Activated naive CD8-positive, alpha-beta T cell (primary cell): ENCODE measurements around the gene PRELP.
"Not testable (repeated sequence)": the region's sequence is repeated elsewhere in the genome, so short reads cannot be mapped to it uniquely, and the experiment has no call there.

Experiments used
- H3K27ac Mint-ChIP-seq: one replicate; pipeline ENCODE4 v1.8.0; 2021; ENCODE audit warnings: mixed read lengths
- H3K27me3 Mint-ChIP-seq: one replicate; pipeline ENCODE4 v1.8.0; 2021; ENCODE audit warnings: mixed read lengths
- H3K36me3 Mint-ChIP-seq: one replicate; pipeline ENCODE4 v1.8.0; 2021; ENCODE audit warnings: mixed read lengths
- H3K4me1 Mint-ChIP-seq: one replicate; pipeline ENCODE4 v1.8.0; 2021; ENCODE audit warnings: low read depth, mixed read lengths
- H3K4me3 Mint-ChIP-seq: one replicate; pipeline ENCODE4 v1.8.0; 2021; ENCODE audit warnings: mild to moderate bottlenecking, mixed read lengths
- H3K9me3 Mint-ChIP-seq: one replicate; pipeline ENCODE4 v1.8.0; 2021; ENCODE audit warnings: low read depth, mixed read lengths

Gene PRELP

GRCh38 chr1:203475012-203475981, at the start of gene PRELP:
Gene PRELP, plus strand, starts transcription at chr1:203475806. Its CDS starts 7,379 bp downstream, at chr1:203483185.
- H3K27ac Mint-ChIP-seq, result no peak within 1 kb of the TSS
- no peak within 1 kb of the TSS for H3K4me3 Mint-ChIP-seq
- H3K9me3 Mint-ChIP-seq, result no peaks in the 10 kb centered on the region
- H3K27me3 Mint-ChIP-seq, result peaks cover 8% of the 10 kb centered on the region
- H3K4me1 Mint-ChIP-seq, result no peaks in the 10 kb centered on the region
- no peaks in the 10 kb centered on the region for H3K36me3 Mint-ChIP-seq

- no peaks in the 10 kb centered on the region for H3K36me3 Mint-ChIP-seq
- no peak overlapping the region for H3K27ac Mint-ChIP-seq
- peaks cover 22% of the 10 kb centered on the region for H3K27me3 Mint-ChIP-seq
- H3K9me3 Mint-ChIP-seq, result no peaks in the 10 kb centered on the region
- H3K4me1 Mint-ChIP-seq, result no peaks in the 10 kb centered on the region
- H3K4me3 Mint-ChIP-seq, result no peak overlapping the region
Observed at GRCh38 chr1:203426366-203426765, 49.2 kb upstream of the PRELP start.

- no peaks in the 10 kb centered on the region for H3K36me3 Mint-ChIP-seq
- peaks cover 22% of the 10 kb centered on the region for H3K27me3 Mint-ChIP-seq
- H3K4me1 Mint-ChIP-seq, result no peaks in the 10 kb centered on the region
- no peak overlapping the region for H3K27ac Mint-ChIP-seq
- no peaks in the 10 kb centered on the region for H3K9me3 Mint-ChIP-seq
- H3K4me3 Mint-ChIP-seq, result no peak overlapping the region
Observed at GRCh38 chr1:203426870-203427269, 48.7 kb upstream of the PRELP start.

GRCh38 chr1:203427451-203427850, 48.2 kb upstream of the PRELP start:
- H3K4me3 Mint-ChIP-seq, result no peak overlapping the region
- no peaks in the 10 kb centered on the region for H3K9me3 Mint-ChIP-seq
- no peaks in the 10 kb centered on the region for H3K4me1 Mint-ChIP-seq
- H3K27me3 Mint-ChIP-seq, result peaks cover 22% of the 10 kb centered on the region
- no peaks in the 10 kb centered on the region for H3K36me3 Mint-ChIP-seq
- H3K27ac Mint-ChIP-seq, result no peak overlapping the region

- no peaks in the 10 kb centered on the region for H3K36me3 Mint-ChIP-seq
Observed at GRCh38 chr1:203428981-203429599, 46.5 kb upstream of the PRELP start.

GRCh38 chr1:203435615-203436014, 40.0 kb upstream of the PRELP start:
- Mint-ChIP-seq H3K36me3 (no peaks in the 10 kb centered on the region), H3K27me3 (peaks cover 7% of the 10 kb centered on the region), H3K27ac (no peak overlapping the region), H3K4me3 (no peak overlapping the region), H3K4me1 (no peaks in the 10 kb centered on the region), H3K9me3 (no peaks in the 10 kb centered on the region)

More at GRCh38 chr1:203428981-203429599, 46.5 kb upstream of the PRELP start:
- H3K4me1 Mint-ChIP-seq, result no peaks in the 10 kb centered on the region
- no peak overlapping the region for H3K4me3 Mint-ChIP-seq
- no peak overlapping the region for H3K27ac Mint-ChIP-seq
- H3K27me3 Mint-ChIP-seq, result peaks cover 19% of the 10 kb centered on the region
- H3K9me3 Mint-ChIP-seq, result no peaks in the 10 kb centered on the region

GRCh38 chr1:203437696-203438315, 37.8 kb upstream of the PRELP start:
- Mint-ChIP-seq H3K27ac (no peak overlapping the region), H3K4me1 (no peaks in the 10 kb centered on the region), H3K36me3 (no peaks in the 10 kb centered on the region), H3K4me3 (no peak overlapping the region), H3K27me3 (peaks cover 8% of the 10 kb centered on the region), H3K9me3 (no peaks in the 10 kb centered on the region)

GRCh38 chr1:203439131-203439730, 36.4 kb upstream of the PRELP start:
- Mint-ChIP-seq H3K27ac (no peak overlapping the region), H3K4me1 (no peaks in the 10 kb centered on the region), H3K36me3 (no peaks in the 10 kb centered on the region), H3K27me3 (peaks cover 11% of the 10 kb centered on the region), H3K9me3 (no peaks in the 10 kb centered on the region), H3K4me3 (no peak overlapping the region)

- no peak overlapping the region for H3K4me3 Mint-ChIP-seq
- no peaks in the 10 kb centered on the region for H3K36me3 Mint-ChIP-seq
- no peak overlapping the region for H3K27ac Mint-ChIP-seq
- no peaks in the 10 kb centered on the region for H3K4me1 Mint-ChIP-seq
- peaks cover 5% of the 10 kb centered on the region for H3K9me3 Mint-ChIP-seq
- peaks cover 11% of the 10 kb centered on the region for H3K27me3 Mint-ChIP-seq
Observed at GRCh38 chr1:203440771-203441170, 34.8 kb upstream of the PRELP start.

GRCh38 chr1:203441766-203442165, 33.8 kb upstream of the PRELP start:
- Mint-ChIP-seq H3K4me3 (no peak overlapping the region), H3K27ac (no peak overlapping the region), H3K4me1 (no peaks in the 10 kb centered on the region), H3K27me3 (peaks cover 11% of the 10 kb centered on the region), H3K36me3 (no peaks in the 10 kb centered on the region), H3K9me3 (peaks cover 5% of the 10 kb centered on the region)

- H3K9me3 Mint-ChIP-seq, result peaks cover 5% of the 10 kb centered on the region
- H3K27ac Mint-ChIP-seq, result no peak overlapping the region
- H3K36me3 Mint-ChIP-seq, result no peaks in the 10 kb centered on the region
Observed at GRCh38 chr1:203442821-203443220, 32.8 kb upstream of the PRELP start.

GRCh38 chr1:203443296-203443695, 32.3 kb upstream of the PRELP start:
- Mint-ChIP-seq H3K9me3 (peaks cover 5% of the 10 kb centered on the region), H3K4me3 (no peak overlapping the region), H3K36me3 (no peaks in the 10 kb centered on the region), H3K27me3 (peaks cover 11% of the 10 kb centered on the region), H3K27ac (no peak overlapping the region), H3K4me1 (no peaks in the 10 kb centered on the region)

More at GRCh38 chr1:203442821-203443220, 32.8 kb upstream of the PRELP start:
- Mint-ChIP-seq H3K4me3 (no peak overlapping the region), H3K27me3 (peaks cover 11% of the 10 kb centered on the region), H3K4me1 (no peaks in the 10 kb centered on the region)

- Mint-ChIP-seq H3K36me3 (no peaks in the 10 kb centered on the region), H3K4me3 (no peak overlapping the region), H3K9me3 (peaks cover 5% of the 10 kb centered on the region), H3K27me3 (peaks cover 13% of the 10 kb centered on the region), H3K27ac (no peak overlapping the region), H3K4me1 (no peaks in the 10 kb centered on the region)
Observed at GRCh38 chr1:203444171-203444576, 31.4 kb upstream of the PRELP start.

- Mint-ChIP-seq H3K4me3 (no peak overlapping the region), H3K27me3 (peaks cover 13% of the 10 kb centered on the region), H3K27ac (no peak overlapping the region), H3K9me3 (peaks cover 5% of the 10 kb centered on the region), H3K36me3 (no peaks in the 10 kb centered on the region), H3K4me1 (no peaks in the 10 kb centered on the region)
Observed at GRCh38 chr1:203447151-203447550, 28.5 kb upstream of the PRELP start.

- H3K36me3 Mint-ChIP-seq, H3K4me3 Mint-ChIP-seq, H3K27ac Mint-ChIP-seq, H3K27me3 Mint-ChIP-seq, H3K9me3 Mint-ChIP-seq, H3K4me1 Mint-ChIP-seq: not testable (repeated sequence)
Observed at GRCh38 chr1:203447598-203447997, 28.0 kb upstream of the PRELP start.
